HG03460 (cell line): ENCODE measurements around the gene ARRDC2.
"Not testable (repeated sequence)": the region's sequence is repeated elsewhere in the genome, so short reads cannot be mapped to it uniquely, and the experiment has no call there.

Source experiments
- ATAC-seq: cut with Tn5 transposase; IDR thresholded peaks from one replicate; pipeline ENCODE4 v1.9.1; 2021; ENCODE audit not compliant: unreplicated experiment

Gene ARRDC2

GRCh38 chr19:18007917-18008673 is at the start of gene ARRDC2:
ARRDC2 (plus strand) TSS chr19:18008170; CDS start chr19:18008311, 141 bp downstream.
- ATAC-seq: no peak

- ATAC-seq: no peak
Observed at GRCh38 chr19:17963936-17964691, 43.9 kb upstream of the ARRDC2 start.

DNA sequence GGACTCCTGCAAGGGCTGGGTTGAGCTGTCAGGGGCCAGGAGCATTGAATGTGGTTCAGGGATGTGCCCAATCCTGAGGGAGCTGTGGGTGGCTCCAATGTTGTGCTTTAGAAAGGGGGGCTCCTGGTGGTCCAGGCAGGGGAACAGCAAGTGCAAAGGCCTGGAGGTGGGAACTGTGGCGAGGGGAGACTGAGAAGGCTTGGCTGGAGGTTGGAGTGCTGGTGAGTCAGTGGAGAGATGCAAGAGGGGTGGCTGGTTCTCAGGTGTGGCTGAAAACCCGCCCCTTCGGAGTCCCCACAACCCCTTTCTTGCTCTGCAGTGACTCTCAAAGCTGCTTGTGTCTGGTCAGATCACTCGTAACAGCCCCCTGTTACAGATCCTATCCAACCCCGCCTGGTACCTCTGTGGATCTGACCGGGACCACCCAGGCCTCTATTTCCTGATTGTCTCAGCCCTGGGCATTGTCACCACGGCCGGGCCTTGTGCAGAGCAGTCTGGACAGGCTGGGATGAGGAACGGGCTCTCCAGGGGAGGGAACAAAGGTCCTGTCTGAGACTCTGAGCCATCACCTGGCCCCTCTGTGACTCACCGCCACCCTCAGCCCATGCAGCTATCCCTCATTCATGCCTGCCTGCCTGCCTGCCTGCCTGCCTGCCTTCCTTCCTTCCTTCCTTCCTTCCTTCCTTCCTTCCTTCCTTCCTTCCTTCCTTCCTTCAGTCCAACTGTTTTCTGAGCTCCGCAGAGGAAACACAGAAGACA is 42.4 kb upstream of the ARRDC2 start:
- no peak for ATAC-seq

DNA sequence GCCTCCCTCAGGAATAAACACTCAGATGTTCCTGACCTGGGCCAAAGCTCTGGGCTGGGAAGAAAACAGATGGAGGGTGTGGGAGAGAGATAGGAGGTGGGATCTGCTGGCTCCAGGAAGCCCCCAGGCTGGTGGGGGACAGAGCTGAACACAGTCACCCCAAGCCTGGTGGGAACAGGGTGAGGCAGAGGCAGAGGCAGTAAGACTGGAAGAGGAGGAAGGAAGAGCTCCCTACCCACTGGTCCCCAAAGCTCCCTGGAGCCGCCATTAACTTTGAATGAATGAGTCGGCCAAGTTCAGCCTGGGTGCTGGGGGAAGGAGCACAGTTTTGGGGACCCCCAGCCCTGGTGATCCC is 41.9 kb upstream of the ARRDC2 start:
- no peak for ATAC-seq

- ATAC-seq: no peak
Observed at GRCh38 chr19:17966550-17967256, 41.3 kb upstream of the ARRDC2 start, which contains the start of gene KCNN1. KCNN1 (plus strand) TSS chr19:17967107; CDS start chr19:17973889, 6,782 bp downstream.

DNA sequence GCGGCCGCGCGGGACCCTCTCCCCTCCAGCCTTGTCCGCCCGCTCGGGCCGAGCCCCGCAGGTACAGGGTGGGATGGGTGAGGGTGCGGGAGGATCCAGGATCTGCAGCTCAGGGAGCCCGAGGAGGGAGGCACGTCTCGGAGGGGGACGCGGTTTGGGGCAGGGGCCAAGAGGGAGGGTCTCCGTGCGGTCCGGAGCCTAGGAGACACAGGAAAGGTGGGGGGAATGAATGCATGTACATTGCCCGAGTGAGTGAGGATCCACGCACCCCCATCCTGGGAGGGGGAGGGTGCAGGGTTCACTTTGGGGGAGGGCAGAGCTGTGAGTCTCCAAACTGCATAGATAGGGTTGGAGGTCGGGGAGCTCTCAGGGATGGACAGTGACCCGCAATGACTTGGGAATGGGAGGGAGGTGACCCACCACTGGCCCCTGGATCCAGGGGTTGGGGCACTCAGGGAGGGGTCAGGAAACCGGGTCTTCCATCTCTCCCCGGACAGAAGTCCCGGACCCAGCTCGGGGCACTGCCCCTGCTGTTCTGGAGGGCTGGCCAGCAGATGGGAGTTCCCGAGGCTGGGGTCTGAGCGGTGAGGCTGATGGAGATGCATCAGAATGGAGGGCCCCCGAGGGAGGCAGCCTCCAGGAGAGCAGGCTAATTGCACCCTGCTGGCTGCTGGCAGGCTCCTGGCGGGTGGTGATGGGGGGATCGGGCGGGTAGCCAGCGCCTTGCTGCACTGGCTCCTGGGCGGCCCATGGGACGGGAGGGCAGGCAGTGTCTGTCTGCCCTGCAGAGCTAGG is 40.5 kb upstream of the ARRDC2 start:
- ATAC-seq: no peak

- ATAC-seq: no peak
Observed at GRCh38 chr19:17968362-17968761, 39.6 kb upstream of the ARRDC2 start.

- ATAC-seq: no peak
Observed at GRCh38 chr19:17969096-17969792, 38.7 kb upstream of the ARRDC2 start.

DNA sequence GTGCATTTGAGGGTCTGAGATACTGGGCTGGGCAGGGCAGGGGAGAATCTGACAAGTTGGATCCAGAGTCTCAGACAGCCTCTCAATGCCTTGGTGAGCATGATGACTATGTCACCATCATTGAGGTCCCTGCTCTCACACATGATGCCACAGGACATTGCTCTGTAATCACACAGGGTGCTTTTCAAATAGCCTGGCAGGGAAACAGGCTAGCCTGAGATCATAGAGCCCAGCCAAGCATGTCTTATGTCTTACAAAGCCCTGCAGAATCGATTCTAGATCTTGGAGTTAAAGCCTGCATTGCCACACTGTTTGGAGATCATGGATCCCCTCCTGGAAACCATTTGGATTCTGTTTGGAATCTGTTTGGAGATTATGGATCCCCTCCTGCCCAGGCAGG is 35.7 kb upstream of the ARRDC2 start:
- ATAC-seq: no peak

DNA sequence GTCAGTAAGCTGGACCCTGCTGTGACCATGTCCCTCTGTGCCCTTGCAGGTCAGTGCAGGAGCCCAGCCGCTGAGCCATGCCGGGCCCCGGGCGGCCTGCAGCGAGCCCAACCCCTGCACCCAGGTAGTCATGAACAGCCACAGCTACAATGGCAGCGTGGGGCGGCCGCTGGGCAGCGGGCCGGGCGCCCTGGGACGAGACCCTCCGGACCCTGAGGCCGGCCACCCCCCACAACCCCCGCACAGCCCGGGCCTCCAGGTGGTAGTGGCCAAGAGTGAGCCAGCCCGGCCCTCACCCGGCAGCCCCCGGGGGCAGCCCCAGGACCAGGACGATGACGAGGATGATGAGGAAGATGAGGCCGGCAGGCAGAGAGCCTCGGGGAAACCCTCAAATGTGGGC is 34.2 kb upstream of the ARRDC2 start:
- ATAC-seq: no peak

- no peak for ATAC-seq
Observed at GRCh38 chr19:17974551-17974950, 33.4 kb upstream of the ARRDC2 start.

GRCh38 chr19:17975032-17975431 is 32.9 kb upstream of the ARRDC2 start:
- ATAC-seq: no peak

- no peak for ATAC-seq
Observed at GRCh38 chr19:17977021-17977420, 30.9 kb upstream of the ARRDC2 start.

- no peak for ATAC-seq
Observed at GRCh38 chr19:17977488-17977887, 30.5 kb upstream of the ARRDC2 start.

GRCh38 chr19:17981611-17982010 is 26.4 kb upstream of the ARRDC2 start:
- no peak for ATAC-seq

DNA sequence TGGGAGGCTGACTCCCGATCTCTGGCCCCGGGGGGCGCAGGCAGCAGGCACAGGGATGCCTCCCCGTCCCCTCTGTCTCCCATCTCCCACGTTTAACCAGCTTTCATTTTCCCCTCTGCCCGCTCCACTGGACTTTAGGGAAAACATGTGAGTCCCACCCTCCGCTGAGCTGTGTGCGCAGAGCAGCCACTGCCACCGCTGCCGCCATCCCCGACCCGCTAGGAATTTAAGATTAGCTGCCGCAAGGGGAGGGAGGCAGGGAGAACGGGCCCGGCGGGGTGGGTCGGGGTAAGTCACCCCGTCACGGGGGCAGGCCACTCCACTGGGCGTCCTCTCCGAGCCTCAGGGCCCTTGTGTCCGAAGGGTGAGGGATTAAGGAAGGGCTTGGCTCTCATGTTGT is 25.5 kb upstream of the ARRDC2 start:
- ATAC-seq: no peak

GRCh38 chr19:17985037-17985818 is 22.7 kb upstream of the ARRDC2 start:
- no peak for ATAC-seq

DNA sequence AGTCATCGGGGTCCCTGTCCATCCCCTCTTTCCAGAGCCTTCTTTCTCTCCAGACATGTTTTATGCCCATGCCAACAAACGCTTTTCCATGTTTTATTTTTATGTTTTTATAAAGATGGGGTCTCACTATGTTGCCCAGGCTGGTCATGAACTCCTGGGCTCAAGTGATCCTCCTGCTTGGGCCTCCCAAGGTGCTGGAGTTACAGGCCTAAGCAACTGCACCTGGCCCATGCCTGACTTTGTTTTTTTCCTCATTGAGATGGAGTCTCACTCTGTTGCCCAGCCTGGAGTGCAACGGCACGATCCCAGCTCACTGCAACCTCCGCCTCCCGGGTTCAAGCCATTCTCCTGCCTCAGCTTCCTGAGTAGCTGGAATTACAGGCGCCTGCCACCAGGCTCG is 21.4 kb upstream of the ARRDC2 start:
- not testable (repeated sequence) for ATAC-seq

DNA sequence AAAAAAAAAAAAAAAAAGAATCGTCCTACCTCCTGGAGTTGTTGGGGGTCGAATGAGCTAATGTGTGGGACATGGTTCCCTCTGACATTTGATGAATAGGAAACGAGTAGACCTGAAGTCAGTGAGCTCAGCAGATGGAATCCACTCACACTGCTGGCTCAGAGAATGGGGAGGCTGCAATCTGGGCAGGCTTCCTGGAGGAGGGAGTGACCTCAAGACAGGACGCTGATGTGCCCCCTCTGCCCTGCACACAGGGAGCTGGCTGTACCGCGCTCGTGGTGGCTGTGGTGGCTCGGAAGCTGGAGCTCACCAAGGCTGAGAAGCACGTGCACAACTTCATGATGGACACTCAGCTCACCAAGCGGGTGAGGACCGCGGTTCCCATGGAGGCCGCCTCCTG is 19.8 kb upstream of the ARRDC2 start:
- no peak for ATAC-seq
